HG02852 (cell line): ENCODE results near the gene NPLOC4.

ENCODE experiments used
- ATAC-seq: cut with Tn5 transposase; IDR thresholded peaks from one replicate; pipeline ENCODE4 v1.9.1; 2021; ENCODE audit warnings: mild to moderate bottlenecking, moderate library complexity; ENCODE audit not compliant: unreplicated experiment

The NPLOC4 gene

GRCh38 chr17:81568416-81568815, 68.5 kb downstream of the NPLOC4 start:
- no peak for ATAC-seq

- ATAC-seq = no peak
Observed at GRCh38 chr17:81567191-81567590, 69.7 kb downstream of the NPLOC4 start.

GRCh38 chr17:81566461-81567126, 70.3 kb downstream of the NPLOC4 start:
- ATAC-seq = no peak

- no peak for ATAC-seq
Observed at GRCh38 chr17:81565231-81565630, 71.7 kb downstream of the NPLOC4 start.

GRCh38 chr17:81564778-81565177, 72.1 kb downstream of the NPLOC4 start:
- no peak for ATAC-seq

- no peak for ATAC-seq
Observed at GRCh38 chr17:81563861-81564586, 72.9 kb downstream of the NPLOC4 start.

GRCh38 chr17:81561494-81561885, 75.4 kb downstream of the NPLOC4 start:
- no peak for ATAC-seq

GRCh38 chr17:81558941-81559806, 77.7 kb downstream of the NPLOC4 start:
- no peak for ATAC-seq

- no peak for ATAC-seq
Observed at GRCh38 chr17:81558115-81558468, 78.8 kb downstream of the NPLOC4 start.

GRCh38 chr17:81557276-81558114, 79.4 kb downstream of the NPLOC4 start:
- ATAC-seq = no peak

GRCh38 chr17:81556863-81557262, 80.0 kb downstream of the NPLOC4 start:
- no peak for ATAC-seq

GRCh38 chr17:81556175-81556691, 80.7 kb downstream of the NPLOC4 start:
- ATAC-seq = no peak

GRCh38 chr17:81553616-81554181, 83.2 kb downstream of the NPLOC4 start:
- ATAC-seq = peak; percentile 11

GRCh38 chr17:81553018-81553615, 83.8 kb downstream of the NPLOC4 start:
- ATAC-seq = peak; percentile 31

GRCh38 chr17:81552244-81553017, 84.5 kb downstream of the NPLOC4 start, which contains the start of gene FAAP100:
TSS of gene FAAP100 (minus strand) at chr17:81552353. CDS start at chr17:81552330, 23 bp downstream.
- ATAC-seq = peak; percentile 39

GRCh38 chr17:81551458-81552243, 85.3 kb downstream of the NPLOC4 start:
- peak; percentile 17 for ATAC-seq

- no peak for ATAC-seq
Observed at GRCh38 chr17:81550830-81551457, 86.0 kb downstream of the NPLOC4 start.

- ATAC-seq = no peak
Observed at GRCh38 chr17:81550285-81550684, 86.6 kb downstream of the NPLOC4 start.
